HCT116 (cell line): ENCODE results near the gene IFI16. TPM values are rescaled to one million over a fixed set of nuclear protein-coding genes. Genes with fewer than 3 reads are reported as not detected.

Source experiments
- ATAC-seq: fragments of 200-7000 bp; cut with Tn5 transposase; 2 replicates; pipeline ENCODE4 v1.9.1; 2020; ENCODE audit warnings: mild to moderate bottlenecking, moderate library complexity
- BruUV-seq: library from RNA; stranded (reverse); fragments of 400-500 nt; replicated peaks from 2 replicates; lab custom pipeline; 2021; lab: Mats Ljungman, UMichigan
- CTCF ChIA-PET: fragments of 300-600 bp; sonication (Branson Sonifier 250); formaldehyde crosslinking; loops from one replicate; lab custom pipeline; 2021; ENCODE audit warnings: antibody characterized with exemption; lab: Charles Lee
- POLR2A ChIA-PET: fragments of 300-600, 350-600 bp; sonication (Branson Sonifier 250); formaldehyde crosslinking; loops from one replicate; lab custom pipeline; 2021; ENCODE audit warnings: antibody characterized with exemption; lab: Charles Lee
- RAD21 ChIA-PET, 2 experiments: fragments of 300-600 bp; sonication (Branson Sonifier 250); formaldehyde crosslinking; loops; one replicate each; lab custom pipeline; 2023; ENCODE audit warnings: low total read pairs in 2 of 2; ENCODE audit not compliant: uncharacterized antibody in 2 of 2, unreplicated experiment in 2 of 2, low non-redundant PET in 1 of 2; lab: Charles Lee
- DNase-seq: peaks from one replicate; pipeline ENCODE4 v3.0.0-alpha.2; 2010; ENCODE audit warnings: low read depth, low spot score
- H2AFZ ChIP-seq: fragments of 200-600 bp; shearing (Covaris generic), sonication (generic); 2 replicates; pipeline ENCODE4 v1.6.1; 2017; ENCODE audit warnings: low read depth, mixed run types, mixed read lengths, antibody characterized with exemption, low read length; ENCODE audit not compliant: poor library complexity, severe bottlenecking
- H3K27ac ChIP-seq: 2 replicates; pipeline ENCODE4 v1.5.1; 2012; ENCODE audit warnings: low read depth, low read length
- H3K27me3 ChIP-seq: fragments of 200-600 bp; sonication (generic); 2 replicates; pipeline ENCODE4 v1.6.1; 2016; ENCODE audit warnings: mixed run types, low read length, mixed read lengths; ENCODE audit not compliant: insufficient read depth
- H3K36me3 ChIP-seq, 2 experiments: fragments of 200-500 bp in 1 of 2; fragments of 200-600 bp in 1 of 2; sonication (Bioruptor generic) in 1 of 2; sonication (generic) in 1 of 2; 2 replicates each; pipeline versions ENCODE4 v1.5.1 to v1.6.1; 2014 to 2016; ENCODE audit warnings: low read length in 2 of 2, inconsistent platforms in 1 of 2, mixed read lengths in 1 of 2, mixed run types in 1 of 2; ENCODE audit not compliant: insufficient read depth in 2 of 2, control insufficient read depth in 1 of 2
- H3K4me1 ChIP-seq, 2 experiments: fragments of 200-600 bp in 1 of 2; sonication (generic) in 1 of 2; 2 replicates each; pipeline versions ENCODE4 v1.5.1 to v1.6.1; 2012 to 2017; ENCODE audit warnings: low read length in 2 of 2, inconsistent platforms in 1 of 2, mild to moderate bottlenecking in 1 of 2, mixed read lengths in 1 of 2, mixed run types in 1 of 2, moderate library complexity in 1 of 2; ENCODE audit not compliant: insufficient read depth in 2 of 2, control insufficient read depth in 1 of 2
- H3K4me2 ChIP-seq: fragments of 200-600 bp; sonication (generic); 2 replicates; pipeline ENCODE4 v1.6.1; 2017; ENCODE audit warnings: mixed run types, low read length, mixed read lengths
- H3K4me3 ChIP-seq, 2 experiments: fragments of 200-600 bp in 1 of 2; sonication (generic) in 1 of 2; replicated peaks in 1 of 2; 2 replicates each; pipeline ENCODE4 v1.5.1; 2011 to 2016; ENCODE audit warnings: low read length in 2 of 2, control low read depth in 1 of 2, low read depth in 1 of 2, mild to moderate bottlenecking in 1 of 2, mixed read lengths in 1 of 2, mixed run types in 1 of 2
- H3K79me2 ChIP-seq: fragments of 200-600 bp; sonication (generic); 2 replicates; pipeline ENCODE4 v1.6.1; 2017; ENCODE audit warnings: mild to moderate bottlenecking, mixed run types, low read length, moderate library complexity, mixed read lengths; ENCODE audit not compliant: insufficient read depth
- H3K9ac ChIP-seq: fragments of 200-600 bp; sonication (generic); 2 replicates; pipeline ENCODE4 v1.6.1; 2016; ENCODE audit warnings: low read length, mixed read lengths
- H3K9me2 ChIP-seq: fragments of 200-600 bp; sonication (generic), shearing (Covaris generic); 2 replicates; pipeline ENCODE4 v1.6.1; 2017; ENCODE audit warnings: mixed run types, mild to moderate bottlenecking, moderate library complexity; ENCODE audit not compliant: insufficient read depth
- H3K9me3 ChIP-seq, 2 experiments: fragments of 200-500 bp in 1 of 2; fragments of 200-600 bp in 1 of 2; sonication (Bioruptor generic) in 1 of 2; sonication (generic) in 1 of 2; 2 replicates each; pipeline ENCODE4 v1.6.1; 2014 to 2017; ENCODE audit warnings: low read length in 2 of 2, mixed read lengths in 2 of 2, inconsistent platforms in 1 of 2, low read depth in 1 of 2, mild to moderate bottlenecking in 1 of 2, mixed run types in 1 of 2, moderate library complexity in 1 of 2; ENCODE audit not compliant: control insufficient read depth in 1 of 2, insufficient read depth in 1 of 2
- H4K20me1 ChIP-seq: fragments of 200-600 bp; sonication (generic), shearing (Covaris generic); 2 replicates; pipeline ENCODE4 v1.6.1; 2017; ENCODE audit warnings: mixed run types, mild to moderate bottlenecking, moderate library complexity; ENCODE audit not compliant: insufficient read depth
- ATF3 ChIP-seq: IDR thresholded peaks from 2 replicates; pipeline ENCODE4 v1.6.1; 2012
- CBX3 ChIP-seq: IDR thresholded peaks from 2 replicates; pipeline ENCODE4 v1.6.1; 2012; ENCODE audit warnings: low read depth
- CTCF ChIP-seq, 3 experiments: fragments of 200-600 bp in 1 of 3; sonication (generic) in 1 of 3; IDR thresholded peaks in 2 of 3; conservative IDR thresholded peaks in 1 of 3; 2 replicates each; pipeline ENCODE4 v1.5.1; 2012 to 2017; ENCODE audit warnings: low read depth in 2 of 3, low read length in 2 of 3, antibody characterized with exemption in 1 of 3, borderline replicate concordance in 1 of 3, control low read depth in 1 of 3, mild to moderate bottlenecking in 1 of 3, mixed read lengths in 1 of 3, mixed run types in 1 of 3, moderate library complexity in 1 of 3; ENCODE audit not compliant: insufficient read depth in 1 of 3
- EGR1 ChIP-seq: IDR thresholded peaks from 2 replicates; pipeline ENCODE4 v1.6.1; 2012; ENCODE audit warnings: low read depth
- ELF1 ChIP-seq: IDR thresholded peaks from 2 replicates; pipeline ENCODE4 v1.6.1; 2012; ENCODE audit warnings: low read depth, borderline replicate concordance
- EZH2 ChIP-seq: fragments of 200-600 bp; sonication (generic); IDR thresholded peaks from 2 replicates; pipeline ENCODE4 v1.6.1; 2017; ENCODE audit warnings: antibody characterized with exemption, mixed run types
- EZH2phosphoT487 ChIP-seq: fragments of 200-600 bp; IDR thresholded peaks from 2 replicates; pipeline ENCODE4 v1.6.1; 2018; ENCODE audit warnings: antibody characterized with exemption, borderline replicate concordance
- FOSL1 ChIP-seq: IDR thresholded peaks from 2 replicates; pipeline ENCODE4 v1.6.1; 2012; ENCODE audit warnings: low read depth
- JUND ChIP-seq: IDR thresholded peaks from 2 replicates; pipeline ENCODE4 v1.6.1; 2012
- POLR2A ChIP-seq: IDR thresholded peaks from 2 replicates; pipeline ENCODE4 v1.7.0; 2011; ENCODE audit warnings: borderline replicate concordance; ENCODE audit not compliant: insufficient read depth, insufficient read length; ENCODE audit errors: extremely low read depth
- POLR2AphosphoS5 ChIP-seq: IDR thresholded peaks from 2 replicates; pipeline ENCODE4 v1.6.1; 2011; ENCODE audit warnings: mild to moderate bottlenecking, low read depth, low read length, moderate library complexity
- RAD21 ChIP-seq: IDR thresholded peaks from 2 replicates; pipeline ENCODE4 v1.6.1; 2012; ENCODE audit warnings: low read depth, mild to moderate bottlenecking
- REST ChIP-seq: IDR thresholded peaks from 2 replicates; pipeline ENCODE4 v1.6.1; 2012; ENCODE audit warnings: low read depth
- SP1 ChIP-seq: IDR thresholded peaks from 2 replicates; pipeline ENCODE4 v1.6.1; 2012; ENCODE audit warnings: low read depth
- TCF7L2 ChIP-seq: IDR thresholded peaks from 2 replicates; pipeline ENCODE4 v1.7.0; 2011; ENCODE audit warnings: borderline replicate concordance, inconsistent platforms; ENCODE audit not compliant: insufficient read depth, insufficient read length; ENCODE audit errors: extremely low read depth
- YY1 ChIP-seq: IDR thresholded peaks from 2 replicates; pipeline ENCODE4 v1.6.1; 2011; ENCODE audit warnings: low read length, low read depth, moderate library complexity, mild to moderate bottlenecking; ENCODE audit not compliant: insufficient replicate concordance; ENCODE audit errors: extremely low read depth
- ZBTB33 ChIP-seq: IDR thresholded peaks from 2 replicates; pipeline ENCODE4 v1.6.1; 2011; ENCODE audit warnings: mild to moderate bottlenecking, low read length, moderate library complexity; ENCODE audit not compliant: insufficient replicate concordance; ENCODE audit errors: extremely low read depth
- ZFX ChIP-seq: fragments of 450-650 bp; IDR thresholded peaks from 2 replicates; pipeline ENCODE4 v1.6.1; 2017
- ZNF274 ChIP-seq: fragments of 200-500 bp; sonication (Bioruptor generic); IDR thresholded peaks from 2 replicates; pipeline ENCODE4 v1.6.1; 2014; ENCODE audit warnings: mild to moderate bottlenecking, low read depth, low read length, inconsistent platforms
- intact Hi-C: fragments of 100-400 bp; cut with micrococcal nuclease; formaldehyde crosslinking; loops from 2 replicates; pipeline ENCODE4 v1.10.0; 2022
- total RNA-seq: library from RNA; stranded (reverse); gene quantifications from one replicate; pipeline ENCODE4 v1.2.1, GENCODE V29; 2021; ENCODE audit not compliant: unreplicated experiment

Gene IFI16
- total RNA-seq, 1 experiment from 2014 or later: 1.6 TPM

- POLR2A ChIA-PET: no interaction called here
- H3K79me2 ChIP-seq: no peaks in the 10 kb centered on the region
- H2AFZ ChIP-seq: no peak overlapping the region
- DNase-seq: no peak
- H3K4me2 ChIP-seq: no peak overlapping the region
- BruUV-seq: no TSS peak
- H4K20me1 ChIP-seq: no peaks in the 10 kb centered on the region
- no peak overlapping the region for H3K27ac ChIP-seq
- H3K36me3 ChIP-seq: no peaks in the 10 kb centered on the region
- no peak overlapping the region for H3K4me3 ChIP-seq
- peaks cover 2% of the 10 kb centered on the region; the same call in 1 of the 2 replicates for H3K27me3 ChIP-seq
- no peaks in the 10 kb centered on the region for H3K4me1 ChIP-seq
- H3K9me3 ChIP-seq: no peaks in the 10 kb centered on the region
- no peak for ATAC-seq
- RAD21 ChIA-PET: no interaction called here
- intact Hi-C loops: no loop called here
- CTCF ChIA-PET: no interaction called here
- H3K9me2 ChIP-seq: no peaks in the 10 kb centered on the region
- no peak overlapping the region for H3K9ac ChIP-seq
- TF ChIP-seq ZNF274 (no peak), SP1 (no peak), POLR2AphosphoS5 (no peak), RAD21 (no peak), ELF1 (no peak), REST (no peak), EGR1 (no peak), CBX3 (no peak), ATF3 (no peak), POLR2A (no peak), JUND (no peak), FOSL1 (no peak), EZH2phosphoT487 (no peak), ZFX (no peak), YY1 (no peak), CTCF (IDR thresholded peaks at IDR 0.05 in 2 of 3, conservative IDR thresholded peaks at IDR 0.05 in 1 of 3; ENCODE audit: borderline replicate concordance in 1 of 3, insufficient read depth in 1 of 3, low read depth in 2 of 3, low read length in 2 of 3) (no peak), TCF7L2 (no peak), ZBTB33 (no peak), EZH2 (no peak)
These were observed 14.0 kb downstream of the IFI16 start for GRCh38 chr1:159023723-159024122.
